GM23248 (cell line): ENCODE results near the gene BAZ1B. TPM values are rescaled to one million over a fixed set of nuclear protein-coding genes. Genes with fewer than 3 reads are reported as not detected.
"Not testable (repeated sequence)": the region's sequence is repeated elsewhere in the genome, so short reads cannot be mapped to it uniquely, and the experiment has no call there.

Experiments used
- DNase-seq: peaks from one replicate; pipeline ENCODE4 v3.0.0-alpha.2; 2015
- H2AFZ ChIP-seq: fragments of 200-600 bp; sonication (generic); 2 replicates; pipeline ENCODE4 v1.6.1; 2016; ENCODE audit warnings: antibody characterized with exemption
- H3F3A ChIP-seq: fragments of 200-600 bp; sonication (generic); 2 replicates; pipeline ENCODE4 v1.6.1; 2016; ENCODE audit warnings: mild to moderate bottlenecking, antibody characterized with exemption, mixed run types; ENCODE audit not compliant: insufficient read depth
- H3K27ac ChIP-seq: fragments of 200-600 bp; sonication (generic); 2 replicates; pipeline ENCODE4 v1.5.1; 2016; ENCODE audit warnings: mild to moderate bottlenecking
- H3K27me3 ChIP-seq: fragments of 200-600 bp; sonication (generic); replicated peaks from 2 replicates; pipeline ENCODE4 v1.6.1; 2016; ENCODE audit warnings: mild to moderate bottlenecking; ENCODE audit not compliant: insufficient read depth
- H3K36me3 ChIP-seq: fragments of 200-600 bp; sonication (generic); 2 replicates; pipeline ENCODE4 v1.6.1; 2016; ENCODE audit warnings: low read depth, mild to moderate bottlenecking
- H3K4me1 ChIP-seq: fragments of 200-600 bp; sonication (generic); 2 replicates; pipeline ENCODE4 v1.6.1; 2016; ENCODE audit warnings: mild to moderate bottlenecking; ENCODE audit not compliant: insufficient read depth
- H3K4me2 ChIP-seq: fragments of 200-600 bp; sonication (generic); one replicate; pipeline ENCODE4 v1.6.1; 2016; ENCODE audit warnings: mild to moderate bottlenecking; ENCODE audit not compliant: unreplicated experiment
- H3K4me3 ChIP-seq: fragments of 200-600 bp; sonication (generic); 2 replicates; pipeline ENCODE4 v1.5.1; 2016; ENCODE audit warnings: mild to moderate bottlenecking
- H3K79me2 ChIP-seq: fragments of 200-600 bp; sonication (generic); 2 replicates; pipeline ENCODE4 v1.6.1; 2016; ENCODE audit warnings: mild to moderate bottlenecking; ENCODE audit not compliant: insufficient read depth
- H3K9ac ChIP-seq: fragments of 200-600 bp; sonication (generic); 2 replicates; pipeline ENCODE4 v1.6.1; 2016; ENCODE audit warnings: mild to moderate bottlenecking
- H3K9me2 ChIP-seq: fragments of 200-600 bp; sonication (generic); 2 replicates; pipeline ENCODE4 v1.6.1; 2016; ENCODE audit warnings: mixed run types, mild to moderate bottlenecking, moderate library complexity; ENCODE audit not compliant: insufficient read depth
- H3K9me3 ChIP-seq: fragments of 200-600 bp; sonication (generic); one replicate; pipeline ENCODE4 v1.6.1; 2017; ENCODE audit warnings: low read depth
- H4K20me1 ChIP-seq: fragments of 200-600 bp; sonication (generic); 2 replicates; pipeline ENCODE4 v1.6.0; 2016; ENCODE audit not compliant: insufficient read depth
- EZH2 ChIP-seq: fragments of 200-600 bp; sonication (generic); IDR thresholded peaks from 2 replicates; pipeline ENCODE4 v1.6.1; 2018; ENCODE audit warnings: antibody characterized with exemption, mild to moderate bottlenecking; ENCODE audit not compliant: insufficient read depth, poor library complexity, severe bottlenecking
- EZH2phosphoT487 ChIP-seq: fragments of 200-600 bp; sonication (generic); IDR thresholded peaks from 2 replicates; pipeline ENCODE4 v1.6.1; 2018; ENCODE audit warnings: antibody characterized with exemption, moderate library complexity, mild to moderate bottlenecking, low read depth; ENCODE audit not compliant: insufficient read depth
- WGBS, 2 experiments: methylation state at CpG; one replicate each; pipeline ENCODE4 v1.1.6; 2015 to 2017; ENCODE audit warnings: low lambda C conversion rate in 2 of 2, low coverage in 1 of 2; ENCODE audit errors: missing lambda C conversion rate in 2 of 2; 5-methylcytosine and 5-hydroxymethylcytosine counted together
- in situ Hi-C: fragments of 300-500 bp; cut with MboI; formaldehyde crosslinking; loops from 2 replicates; pipeline ENCODE4 v1.15.0; 2020
- polyA plus RNA-seq: library from polyadenylated mRNA; unstranded; fragments of >200 nt; fragmentation: Nextera tagmentation; extraction: Ambion mirVana; gene quantifications from 2 replicates; pipeline ENCODE4 v1.2.1, GENCODE V29; 2016
- total RNA-seq: library from RNA; depleted of rRNA; stranded (reverse); fragments of >200 nt; shearing (Covaris generic); gene quantifications from 2 replicates; pipeline ENCODE4 v1.2.3, GENCODE V29; 2014

Gene BAZ1B
- total and polyA plus RNA-seq, 2 experiments from 2014 or later, result 24.0 to 41.8 TPM

DNA sequence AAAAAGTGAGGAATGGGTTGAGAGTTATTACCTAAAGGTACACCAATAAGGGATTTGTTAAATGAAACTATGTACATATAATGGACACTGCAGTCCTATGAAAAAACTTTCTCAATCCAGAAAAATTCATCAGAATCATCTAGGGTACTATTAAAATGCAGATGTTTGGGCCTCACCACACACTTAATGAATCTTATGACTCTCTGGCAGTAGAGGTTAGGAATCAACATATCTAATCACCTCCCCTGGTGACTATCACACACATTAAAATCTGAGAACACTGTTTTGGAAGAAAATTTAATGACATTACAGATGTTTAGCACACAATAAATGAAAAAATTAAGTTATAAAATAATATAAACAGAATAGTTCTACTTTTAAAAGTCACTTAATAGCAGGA lies 32.1 kb downstream of the BAZ1B start:
- Histone ChIP-seq H3K4me1 (no peaks in the 10 kb centered on the region), H3K9me3 (no peaks in the 10 kb centered on the region), H3K9me2 (no peaks in the 10 kb centered on the region), H4K20me1 (no peaks in the 10 kb centered on the region), H2AFZ (no peak overlapping the region), H3K36me3 (peaks cover 66% of the 10 kb centered on the region), H3K79me2 (peaks cover 100% of the 10 kb centered on the region), H3K27ac (no peak overlapping the region), H3F3A (peaks cover under 1% of the 10 kb centered on the region; the same call in 1 of the 2 replicates), H3K27me3 (no peaks in the 10 kb centered on the region), H3K9ac (no peak overlapping the region), H3K4me2 (no peak overlapping the region), H3K4me3 (no peak overlapping the region)
- no peak for TF ChIP-seq EZH2phosphoT487
- no peak for TF ChIP-seq EZH2
- DNase-seq, result no peak
- in situ Hi-C loops, result no loop called here

DNA sequence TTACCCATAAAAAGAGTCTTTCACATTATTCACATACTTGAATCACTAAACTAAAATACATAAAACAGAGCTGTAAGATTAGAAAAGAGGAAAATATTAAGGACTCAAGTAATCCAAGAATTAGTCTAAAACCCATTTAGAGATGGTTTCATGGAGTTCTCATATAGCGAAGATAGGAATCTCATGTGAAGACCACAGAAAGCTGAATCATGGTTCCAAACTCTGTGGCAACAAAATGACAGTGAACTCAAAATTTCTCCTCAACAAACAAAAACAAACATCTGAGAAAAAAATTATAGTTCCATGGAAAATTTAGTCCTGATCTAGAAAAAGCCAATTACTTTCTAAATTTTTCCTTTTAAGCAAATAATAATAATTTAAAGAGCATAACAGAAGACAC lies 34.6 kb downstream of the BAZ1B start:
- peaks cover 61% of the 10 kb centered on the region for H3K36me3 ChIP-seq
- peaks cover 4% of the 10 kb centered on the region; the same call in 1 of the 2 replicates for H3F3A ChIP-seq
- H3K79me2 ChIP-seq, result peaks cover 100% of the 10 kb centered on the region
- peak; percentile 15 for DNase-seq
- H3K9me2 ChIP-seq, result no peaks in the 10 kb centered on the region
- no peak for TF ChIP-seq EZH2phosphoT487
- no peak for TF ChIP-seq EZH2
- H4K20me1 ChIP-seq, result no peaks in the 10 kb centered on the region
- WGBS, 2 experiments, result 93 to 97% methylated on average over 1 of the region's 1 CpG
- in situ Hi-C loops, result no loop called here
- no peak overlapping the region for H3K27ac ChIP-seq
- H3K9me3 ChIP-seq, result no peaks in the 10 kb centered on the region
- no peak overlapping the region for H2AFZ ChIP-seq
- H3K4me1 ChIP-seq, result no peaks in the 10 kb centered on the region
- H3K4me3 ChIP-seq, result no peak overlapping the region
- no peak overlapping the region for H3K4me2 ChIP-seq
- no peak overlapping the region for H3K9ac ChIP-seq
- no peaks in the 10 kb centered on the region for H3K27me3 ChIP-seq

DNA sequence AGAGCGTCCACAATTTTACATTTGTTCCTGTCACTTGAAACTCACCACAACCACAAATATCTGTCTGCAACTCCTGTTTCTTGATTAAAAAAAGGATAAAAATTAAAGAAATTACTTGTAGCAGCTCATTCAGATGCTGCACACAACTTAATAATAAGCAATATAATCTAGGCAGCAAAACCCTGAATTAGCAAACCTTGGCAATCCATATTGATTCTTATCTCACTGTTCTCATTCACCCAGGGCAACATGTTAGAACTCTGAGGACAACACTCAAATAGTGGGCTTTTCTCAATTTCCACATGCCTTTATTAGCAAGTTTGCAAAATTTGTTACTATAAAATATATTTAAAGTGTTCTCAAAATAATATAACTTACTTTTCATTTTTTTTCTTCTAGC lies 38.9 kb downstream of the BAZ1B start:
- Histone ChIP-seq H3K27me3 (no peaks in the 10 kb centered on the region), H3F3A (peaks cover 4% of the 10 kb centered on the region; the same call in 1 of the 2 replicates), H4K20me1 (0 out of 2 replicates have a peak, but pooled peaks cover 4% of the 10 kb centered on the region), H2AFZ (no peak overlapping the region), H3K4me1 (no peaks in the 10 kb centered on the region), H3K9ac (no peak overlapping the region), H3K27ac (no peak overlapping the region), H3K36me3 (peaks cover 40% of the 10 kb centered on the region), H3K4me2 (no peak overlapping the region), H3K9me2 (no peaks in the 10 kb centered on the region), H3K4me3 (no peak overlapping the region), H3K9me3 (no peaks in the 10 kb centered on the region), H3K79me2 (peaks cover 100% of the 10 kb centered on the region)
- WGBS, 2 experiments, result 100% methylated on average over 1 of the region's 1 CpG
- in situ Hi-C loops, result no loop called here
- no peak for DNase-seq
- TF ChIP-seq EZH2, result no peak
- no peak for TF ChIP-seq EZH2phosphoT487

DNA sequence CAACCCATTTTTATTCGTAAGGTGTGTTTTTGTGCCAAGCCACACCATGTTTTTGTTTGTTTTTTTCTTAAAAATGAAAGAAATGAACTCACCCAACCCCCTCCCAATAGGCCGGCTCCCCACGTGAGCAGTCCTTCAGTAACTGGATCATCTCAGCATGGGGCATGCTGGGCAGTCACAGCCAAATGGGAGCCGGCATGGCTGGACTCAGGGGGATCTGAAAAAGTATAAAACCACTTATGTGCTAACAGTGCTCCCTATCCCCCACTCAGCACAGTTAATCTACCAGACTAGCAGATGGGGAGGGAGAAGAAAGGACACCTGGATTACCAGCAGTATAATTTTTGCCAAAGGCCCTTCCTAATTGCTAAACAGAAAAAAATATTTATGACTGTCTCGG lies 39.3 kb downstream of the BAZ1B start:
- Histone ChIP-seq H3K4me2 (no peak overlapping the region), H3K4me1 (no peaks in the 10 kb centered on the region), H3K79me2 (peaks cover 100% of the 10 kb centered on the region), H3K4me3 (no peak overlapping the region), H3K9me3 (no peaks in the 10 kb centered on the region), H2AFZ (no peak overlapping the region), H3K27me3 (no peaks in the 10 kb centered on the region), H3K9ac (no peak overlapping the region), H3K27ac (no peak overlapping the region), H3F3A (peaks cover 4% of the 10 kb centered on the region; the same call in 1 of the 2 replicates), H4K20me1 (0 out of 2 replicates have a peak, but pooled peaks cover 4% of the 10 kb centered on the region), H3K9me2 (no peaks in the 10 kb centered on the region), H3K36me3 (peaks cover 40% of the 10 kb centered on the region)
- TF ChIP-seq EZH2 (no peak), EZH2phosphoT487 (no peak)
- 73 to 75% methylated on average over 5 of the region's 5 CpGs for WGBS, 2 experiments
- DNase-seq, result no peak
- in situ Hi-C loops, result no loop called here

DNA sequence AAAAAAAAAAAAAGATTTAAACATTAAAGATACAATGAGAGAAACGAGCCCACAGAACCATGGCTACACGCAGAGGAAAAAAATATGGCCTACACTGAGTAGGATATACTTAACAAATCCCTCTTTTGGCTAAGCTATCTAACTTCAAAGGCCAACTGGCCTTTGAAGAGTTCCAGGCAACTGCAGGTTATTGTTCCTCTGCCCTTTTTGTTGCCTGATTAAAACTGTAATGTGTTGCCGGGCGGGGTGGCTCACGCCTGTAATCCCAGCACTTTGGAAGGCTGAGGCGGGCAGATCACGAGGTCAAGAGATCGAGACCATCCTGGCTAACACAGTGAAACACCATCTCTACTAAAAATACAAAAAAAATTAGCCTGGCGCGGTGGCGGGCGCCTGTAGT lies 40.6 kb downstream of the BAZ1B start:
- H3K4me1 ChIP-seq, in situ Hi-C loops, H3K9ac ChIP-seq, H3K4me3 ChIP-seq, H3K9me2 ChIP-seq, H4K20me1 ChIP-seq, H3F3A ChIP-seq, H3K4me2 ChIP-seq, H3K9me3 ChIP-seq, H3K27ac ChIP-seq, H2AFZ ChIP-seq, H3K27me3 ChIP-seq, DNase-seq: not testable (repeated sequence)
- WGBS, 2 experiments, result 93 to 94% methylated on average over 12 of the region's 12 CpGs
- Histone ChIP-seq H3K79me2 (peaks cover 100% of the 10 kb centered on the region), H3K36me3 (peaks cover 41% of the 10 kb centered on the region)
